HAP-1 (cell line): ENCODE measurements around the gene NEU1.
"Not testable (repeated sequence)": the region's sequence is repeated elsewhere in the genome, so short reads cannot be mapped to it uniquely, and the experiment has no call there.

Experiments
- DNase-seq, 2 experiments: peaks; one replicate each; pipeline ENCODE4 v3.0.0-alpha.2; 2016 to 2020; ENCODE audit warnings: low spot score in 2 of 2
- H3K27me3 ChIP-seq: fragments of 250-450 bp; sonication (Bioruptor Pico); 2 replicates; pipeline ENCODE4 v1.5.1; 2020; ENCODE audit warnings: low read depth, mild to moderate bottlenecking, moderate library complexity
- H3K36me3 ChIP-seq: fragments of 250-450 bp; sonication (Bioruptor Pico); replicated peaks from 2 replicates; pipeline ENCODE4 v1.5.1; 2020; ENCODE audit warnings: mild to moderate bottlenecking
- H3K4me1 ChIP-seq: fragments of 250-450 bp; sonication (Bioruptor Pico); 2 replicates; pipeline ENCODE4 v1.5.1; 2020; ENCODE audit warnings: mild to moderate bottlenecking
- H3K4me3 ChIP-seq: fragments of 250-450 bp; sonication (Bioruptor Pico); 2 replicates; pipeline ENCODE4 v1.5.1; 2020; ENCODE audit warnings: mild to moderate bottlenecking, moderate library complexity
- H3K9me3 ChIP-seq: fragments of 250-450 bp; sonication (Bioruptor Pico); 2 replicates; pipeline ENCODE4 v1.5.1; 2020; ENCODE audit warnings: mild to moderate bottlenecking, moderate library complexity
- in situ Hi-C: fragments of 300-500 bp; cut with MboI; formaldehyde crosslinking; loops from 3 replicates; pipeline ENCODE4 v1.14.3; 2020; ENCODE audit warnings: low sequenced_read_pairs, inconsistent platforms, mixed read lengths

The NEU1 gene

GRCh38 chr6:31874836-31875572, 12.4 kb upstream of the NEU1 start:
- H3K4me3 ChIP-seq, result no peak overlapping the region
- in situ Hi-C loops, result no loop called here
- no peaks in the 10 kb centered on the region for H3K4me1 ChIP-seq
- no peaks in the 10 kb centered on the region for H3K9me3 ChIP-seq
- H3K36me3 ChIP-seq, result peaks cover 4% of the 10 kb centered on the region
- H3K27me3 ChIP-seq, result no peaks in the 10 kb centered on the region
- no peak for DNase-seq

GRCh38 chr6:31874084-31874670, 11.6 kb upstream of the NEU1 start:
- no peaks in the 10 kb centered on the region for H3K4me1 ChIP-seq
- in situ Hi-C loops, result no loop called here
- DNase-seq, result no peak

GRCh38 chr6:31871046-31871659, 8.5 kb upstream of the NEU1 start:
- Histone ChIP-seq H3K4me1 (no peaks in the 10 kb centered on the region), H3K4me3 (no peak overlapping the region), H3K9me3 (no peaks in the 10 kb centered on the region), H3K36me3 (no peaks in the 10 kb centered on the region), H3K27me3 (no peaks in the 10 kb centered on the region)
- no peak for DNase-seq
- in situ Hi-C loops, result no loop called here

More at GRCh38 chr6:31874084-31874670, 11.6 kb upstream of the NEU1 start:
- H3K4me3 ChIP-seq, result no peak overlapping the region
- H3K27me3 ChIP-seq, result no peaks in the 10 kb centered on the region
- H3K9me3 ChIP-seq, result no peaks in the 10 kb centered on the region
- H3K36me3 ChIP-seq, result no peaks in the 10 kb centered on the region

- Histone ChIP-seq H3K9me3 (no peaks in the 10 kb centered on the region), H3K4me1 (no peaks in the 10 kb centered on the region), H3K36me3 (no peaks in the 10 kb centered on the region), H3K4me3 (no peak overlapping the region), H3K27me3 (no peaks in the 10 kb centered on the region)
- in situ Hi-C loops, result no loop called here
- DNase-seq, result no peak
Measured at GRCh38 chr6:31870385-31870921, 7.8 kb upstream of the NEU1 start.

GRCh38 chr6:31869343-31869742, 6.7 kb upstream of the NEU1 start:
- no peak for DNase-seq
- H3K4me3 ChIP-seq, result no peak overlapping the region
- peaks cover under 1% of the 10 kb centered on the region; the same call in 1 of the 2 replicates for H3K4me1 ChIP-seq
- H3K27me3 ChIP-seq, result no peaks in the 10 kb centered on the region
- in situ Hi-C loops, result no loop called here
- H3K9me3 ChIP-seq, result no peaks in the 10 kb centered on the region
- H3K36me3 ChIP-seq, result no peaks in the 10 kb centered on the region

- H3K36me3 ChIP-seq, DNase-seq, H3K27me3 ChIP-seq, H3K4me3 ChIP-seq, in situ Hi-C loops, H3K9me3 ChIP-seq, H3K4me1 ChIP-seq: not testable (repeated sequence)
Measured at GRCh38 chr6:31868658-31868971, 6.0 kb upstream of the NEU1 start.

- no peak for DNase-seq
- H3K27me3 ChIP-seq, result no peaks in the 10 kb centered on the region
- H3K4me1 ChIP-seq, result peaks cover 7% of the 10 kb centered on the region; the same call in 1 of the 2 replicates
- H3K9me3 ChIP-seq, result no peaks in the 10 kb centered on the region
- no peak overlapping the region for H3K4me3 ChIP-seq
- in situ Hi-C loops, result no loop called here
- H3K36me3 ChIP-seq, result no peaks in the 10 kb centered on the region
Measured at GRCh38 chr6:31865205-31866118, 2.8 kb upstream of the NEU1 start.

- Histone ChIP-seq H3K27me3 (no peaks in the 10 kb centered on the region), H3K9me3 (no peaks in the 10 kb centered on the region), H3K4me1 (peaks cover 7% of the 10 kb centered on the region; the same call in 1 of the 2 replicates), H3K4me3 (no peak overlapping the region), H3K36me3 (peaks cover 4% of the 10 kb centered on the region; the same call in 1 of the 2 replicates)
- no peak for DNase-seq
- in situ Hi-C loops, result no loop called here
Measured at GRCh38 chr6:31864818-31865204, 2.2 kb upstream of the NEU1 start.

- peak overlapping the region; percentile 54 for H3K4me3 ChIP-seq
- H3K36me3 ChIP-seq, result peaks cover 10% of the 10 kb centered on the region
- H3K9me3 ChIP-seq, H3K27me3 ChIP-seq, DNase-seq, in situ Hi-C loops, H3K4me1 ChIP-seq: not testable (repeated sequence)
Measured at GRCh38 chr6:31864123-31864562, 1.5 kb upstream of the NEU1 start.

GRCh38 chr6:31861919-31862343, 690 bp downstream of the NEU1 start:
- no peaks in the 10 kb centered on the region for H3K9me3 ChIP-seq
- peaks cover 7% of the 10 kb centered on the region; the same call in 1 of the 2 replicates for H3K4me1 ChIP-seq
- DNase-seq, result no peak
- H3K4me3 ChIP-seq, result peak overlapping the region; percentile 54
- no peaks in the 10 kb centered on the region for H3K27me3 ChIP-seq
- H3K36me3 ChIP-seq, result peaks cover 10% of the 10 kb centered on the region
- in situ Hi-C loops, result no loop called here

GRCh38 chr6:31861150-31861549, 1.5 kb downstream of the NEU1 start:
- Histone ChIP-seq H3K4me3 (no peak overlapping the region), H3K27me3 (no peaks in the 10 kb centered on the region), H3K4me1 (peaks cover 7% of the 10 kb centered on the region; the same call in 1 of the 2 replicates), H3K36me3 (peaks cover 10% of the 10 kb centered on the region), H3K9me3 (no peaks in the 10 kb centered on the region)
- in situ Hi-C loops, result no loop called here
- DNase-seq, result no peak

GRCh38 chr6:31860349-31860748, 2.3 kb downstream of the NEU1 start:
- no peaks in the 10 kb centered on the region for H3K27me3 ChIP-seq
- H3K4me3 ChIP-seq, result no peak overlapping the region
- peaks cover 7% of the 10 kb centered on the region; the same call in 1 of the 2 replicates for H3K4me1 ChIP-seq
- peaks cover 10% of the 10 kb centered on the region for H3K36me3 ChIP-seq
- DNase-seq, result no peak
- in situ Hi-C loops, result no loop called here
- H3K9me3 ChIP-seq, result no peaks in the 10 kb centered on the region

GRCh38 chr6:31859923-31860322, 2.7 kb downstream of the NEU1 start:
- in situ Hi-C loops, result no loop called here
- Histone ChIP-seq H3K4me3 (no peak overlapping the region), H3K4me1 (peaks cover 7% of the 10 kb centered on the region; the same call in 1 of the 2 replicates), H3K36me3 (peaks cover 10% of the 10 kb centered on the region), H3K27me3 (no peaks in the 10 kb centered on the region), H3K9me3 (no peaks in the 10 kb centered on the region)
- no peak for DNase-seq
